PFSK-1 (cell line): Measurements from ENCODE around the gene IGFL4.

Source experiments
- FOXP2 ChIP-seq: optimal IDR thresholded peaks from 2 replicates; pipeline ENCODE3; 2011; ENCODE audit warnings: borderline replicate concordance, control low read depth, inconsistent platforms; ENCODE audit not compliant: insufficient read depth; ENCODE audit errors: extremely low read length, extremely low read depth
- POLR2AphosphoS5 ChIP-seq: IDR thresholded peaks from 2 replicates; pipeline ENCODE4 v1.6.1; 2012; ENCODE audit warnings: low read depth, mild to moderate bottlenecking, control low read depth, low read length, moderate library complexity
- REST ChIP-seq, 2 experiments: IDR thresholded peaks; 2 replicates each; pipeline versions ENCODE4 v1.6.1 to v1.8.0; 2011 to 2012; ENCODE audit warnings: low read depth in 2 of 2, low read length in 2 of 2, control low read depth in 1 of 2, inconsistent platforms in 1 of 2, mild to moderate bottlenecking in 1 of 2, moderate library complexity in 1 of 2; ENCODE audit not compliant: insufficient read depth in 1 of 2
- SIN3A ChIP-seq: IDR thresholded peaks from 2 replicates; pipeline ENCODE4 v1.6.1; 2012; ENCODE audit warnings: mild to moderate bottlenecking, low read length, moderate library complexity, borderline replicate concordance; ENCODE audit not compliant: insufficient read depth
- TAF1 ChIP-seq: IDR thresholded peaks from 2 replicates; pipeline ENCODE4 v1.6.1; 2012; ENCODE audit warnings: low read length, control low read depth, borderline replicate concordance; ENCODE audit not compliant: insufficient read depth

IGFL4 gene

DNA sequence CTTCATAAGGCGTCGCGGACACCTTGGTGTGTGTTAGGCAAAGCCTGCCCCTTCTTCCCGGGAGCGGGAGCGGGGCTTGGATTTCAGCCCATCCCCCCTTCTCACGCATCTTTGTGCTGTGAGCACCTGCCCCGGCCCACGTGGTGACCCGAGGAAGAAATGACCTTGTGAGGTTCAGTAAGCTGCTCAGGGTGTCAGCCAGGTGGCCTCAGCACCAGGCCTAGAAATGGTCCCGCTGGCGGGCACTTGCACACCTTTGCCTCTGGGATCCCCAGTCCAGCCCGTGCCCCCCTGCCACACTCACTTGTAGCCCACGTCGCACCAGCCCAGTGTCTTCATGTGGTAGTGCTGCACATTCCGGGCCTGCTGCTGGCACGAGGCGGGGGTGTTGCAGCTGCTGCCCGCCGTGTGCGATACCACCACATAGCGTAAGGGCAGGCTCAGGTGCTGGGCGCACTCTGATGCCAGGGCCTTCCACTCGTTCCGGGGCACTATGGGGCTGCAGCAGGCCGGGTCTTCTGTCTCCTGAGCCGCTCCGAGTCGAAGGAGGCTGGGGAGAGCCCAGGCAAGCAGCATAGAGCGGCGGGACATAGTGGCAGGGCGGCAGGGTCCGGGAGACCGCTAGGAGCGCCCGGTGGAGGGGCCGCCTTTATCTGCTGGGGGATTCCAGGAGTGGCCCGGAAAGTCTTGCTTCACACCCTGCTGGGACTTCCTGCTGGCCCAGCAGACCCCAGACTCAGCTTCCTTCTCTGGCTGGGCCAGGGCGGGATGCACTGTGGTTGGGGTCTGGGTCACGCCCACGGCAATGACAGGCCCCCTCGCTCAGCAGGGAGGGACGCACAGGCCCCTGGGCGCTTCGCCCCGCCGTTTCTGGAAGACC lies 18.1 kb downstream of the IGFL4 start, which contains the start of gene PGLYRP1:
PGLYRP1 (minus strand) TSS at position 623 of the 880 bp plus-strand sequence; CDS start at position 591, 32 bp downstream.
- TF ChIP-seq POLR2AphosphoS5 (no peak), SIN3A (no peak), REST (IDR thresholded peaks at IDR 0.05; ENCODE audit: insufficient read depth in 1 of 2, low read depth in 2 of 2, low read length in 2 of 2) (no peak), FOXP2 (no peak), TAF1 (no peak)

GRCh38 chr19:46022061-46022430 lies 18.8 kb downstream of the IGFL4 start:
- TF ChIP-seq REST (IDR thresholded peaks at IDR 0.05; ENCODE audit: insufficient read depth in 1 of 2, low read depth in 2 of 2, low read length in 2 of 2) (no peak), POLR2AphosphoS5 (no peak), FOXP2 (no peak), SIN3A (no peak), TAF1 (no peak)

DNA sequence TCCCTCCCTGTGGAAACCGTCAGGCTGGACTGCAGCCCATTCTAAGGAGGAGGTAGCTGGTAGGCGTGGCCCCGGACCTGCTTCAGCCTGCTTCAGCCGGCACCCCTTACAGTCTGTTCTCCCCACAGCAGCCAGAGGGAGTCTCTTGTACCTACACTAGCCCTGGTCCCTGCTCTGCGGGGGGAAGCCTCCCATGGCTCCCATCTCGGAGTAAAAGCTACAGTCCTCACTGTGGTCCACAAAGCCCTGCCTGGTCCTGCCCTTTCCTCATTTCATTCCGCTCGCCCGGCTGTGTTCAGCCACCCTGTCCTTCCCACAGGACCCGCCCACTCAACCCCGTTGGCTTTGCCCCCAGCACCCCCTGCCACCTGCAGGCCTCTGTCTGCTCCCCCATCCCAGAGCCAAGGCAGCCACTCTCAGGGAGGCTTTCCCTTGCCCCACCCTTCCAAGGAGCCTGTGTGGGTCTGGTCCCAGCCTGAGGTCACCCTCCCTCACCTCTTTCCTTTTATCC lies 19.2 kb downstream of the IGFL4 start:
- TF ChIP-seq TAF1 (no peak), FOXP2 (no peak), REST (IDR thresholded peaks at IDR 0.05; ENCODE audit: insufficient read depth in 1 of 2, low read depth in 2 of 2, low read length in 2 of 2) (no peak), SIN3A (no peak), POLR2AphosphoS5 (no peak)

DNA sequence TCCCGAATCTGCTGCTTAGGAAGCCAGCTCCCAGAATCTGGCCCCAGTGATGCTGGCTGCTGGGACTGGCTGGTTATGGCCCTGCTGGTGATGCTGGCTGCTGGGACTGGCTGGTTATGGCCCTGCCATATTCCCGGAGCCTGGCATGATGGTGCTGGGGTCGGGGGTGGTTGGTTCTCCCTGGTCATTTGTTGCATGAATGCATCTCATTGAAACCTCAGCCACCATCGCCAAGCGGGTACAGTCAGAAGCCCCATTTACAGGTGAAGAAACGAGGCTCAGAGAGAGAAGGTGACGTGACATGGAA lies 20.0 kb downstream of the IGFL4 start:
- TF ChIP-seq FOXP2 = no peak
- TF ChIP-seq POLR2AphosphoS5 = no peak
- no peak for TF ChIP-seq SIN3A
- TF ChIP-seq REST (IDR thresholded peaks at IDR 0.05; ENCODE audit: insufficient read depth in 1 of 2, low read depth in 2 of 2, low read length in 2 of 2) = no peak
- no peak for TF ChIP-seq TAF1

GRCh38 chr19:46019270-46019669 lies 21.5 kb downstream of the IGFL4 start:
- TF ChIP-seq TAF1 (no peak), SIN3A (no peak), REST (IDR thresholded peaks at IDR 0.05; ENCODE audit: insufficient read depth in 1 of 2, low read depth in 2 of 2, low read length in 2 of 2) (no peak), POLR2AphosphoS5 (no peak), FOXP2 (no peak)
